HG03064 (cell line): Measurements from ENCODE around the gene AMOTL1.

Experiments used
- ATAC-seq: cut with Tn5 transposase; IDR thresholded peaks from one replicate; pipeline ENCODE4 v1.9.1; 2021; ENCODE audit warnings: low read depth; ENCODE audit not compliant: unreplicated experiment

Gene AMOTL1

DNA sequence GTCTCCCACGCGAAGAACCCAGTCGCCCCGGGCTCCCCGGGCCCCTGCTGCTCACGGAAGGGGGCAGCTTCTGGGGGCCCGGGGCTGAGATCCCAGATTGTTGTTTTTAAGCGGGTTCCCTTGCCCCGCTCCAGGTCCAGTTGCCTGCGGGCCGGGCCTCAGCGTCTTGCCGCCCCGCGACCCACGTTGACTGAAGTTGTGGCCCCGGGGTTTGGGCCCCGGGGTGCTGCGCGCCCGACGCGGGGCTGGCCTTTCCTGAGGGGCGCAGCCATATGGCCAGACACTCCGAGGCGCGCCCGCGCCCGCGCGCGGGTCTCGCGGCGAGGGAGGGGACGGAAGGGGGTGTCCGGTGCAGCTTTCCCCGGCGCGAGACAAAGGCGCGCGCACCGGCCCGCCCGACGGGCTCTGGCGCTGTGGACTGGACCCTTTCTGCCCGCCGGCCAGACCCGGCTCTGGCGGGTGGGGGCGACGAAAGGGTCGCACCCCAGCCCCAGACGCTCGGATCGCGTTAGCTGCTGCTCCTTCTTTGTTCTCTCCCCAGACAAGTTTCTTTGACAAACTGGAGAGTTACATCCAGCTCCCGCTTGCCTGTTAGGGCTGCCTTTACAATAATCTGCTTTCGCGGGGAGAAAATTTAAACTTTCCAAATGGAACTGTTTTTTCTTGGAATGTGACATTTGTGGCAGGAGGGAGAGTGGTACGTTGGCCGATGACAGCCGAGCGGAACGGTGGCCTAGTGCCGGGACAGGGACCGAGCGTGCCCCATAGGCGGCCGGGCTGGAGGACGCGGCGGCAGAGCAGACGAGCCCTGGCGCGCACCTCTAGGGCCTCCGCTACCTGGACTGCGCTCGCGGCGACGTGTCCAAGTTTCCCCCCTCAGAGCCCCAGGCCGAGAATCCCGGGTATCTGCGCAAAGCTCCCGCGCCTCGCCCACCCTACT is 716 bp downstream of the AMOTL1 start:
- ATAC-seq: no peak

DNA sequence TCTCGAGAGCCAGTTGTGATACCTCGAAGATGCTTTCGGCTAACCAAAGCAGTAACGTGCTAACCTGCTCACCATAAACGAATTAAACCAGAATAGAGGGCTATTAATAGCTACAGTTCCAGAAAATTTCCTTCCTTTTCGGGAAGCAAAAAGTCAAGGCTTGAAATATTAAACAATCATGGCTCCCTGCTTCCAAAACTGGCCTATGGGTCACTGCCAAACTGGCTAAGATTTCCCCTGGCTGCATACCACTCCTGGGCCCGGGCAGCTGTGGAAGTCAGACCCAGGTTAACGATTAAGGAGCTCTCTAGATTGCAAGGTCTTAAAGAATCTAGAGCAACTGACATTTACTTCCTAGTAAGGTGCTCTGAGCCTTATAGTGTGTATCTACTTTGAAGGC is 1.7 kb downstream of the AMOTL1 start:
- no peak for ATAC-seq

DNA sequence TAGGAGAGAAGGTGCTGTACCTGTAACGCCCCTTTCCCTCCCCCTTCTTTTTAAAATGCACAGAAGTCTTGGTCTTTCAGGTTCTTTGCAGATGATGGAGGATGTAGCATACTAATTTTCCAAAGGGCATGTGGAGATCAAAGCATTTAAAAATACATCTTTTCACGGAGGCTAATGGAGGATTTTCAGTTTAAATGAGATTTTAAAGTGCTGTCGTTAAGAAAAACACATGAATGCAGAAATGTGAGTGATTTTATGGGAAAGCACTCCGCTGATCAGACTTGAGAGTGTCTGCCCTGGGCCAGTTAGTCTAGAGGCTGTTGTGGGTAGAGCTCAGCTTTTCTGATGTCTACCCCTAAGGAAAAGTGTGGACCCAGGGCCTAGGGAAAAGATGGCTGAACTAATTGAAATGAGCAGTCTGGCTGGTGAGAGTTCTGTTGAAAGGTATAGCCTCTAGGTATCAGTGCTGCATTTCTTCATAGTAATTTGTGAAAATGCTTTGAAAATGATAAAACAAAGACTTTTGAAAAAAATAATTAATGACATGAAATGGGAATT is 2.5 kb downstream of the AMOTL1 start:
- no peak for ATAC-seq

DNA sequence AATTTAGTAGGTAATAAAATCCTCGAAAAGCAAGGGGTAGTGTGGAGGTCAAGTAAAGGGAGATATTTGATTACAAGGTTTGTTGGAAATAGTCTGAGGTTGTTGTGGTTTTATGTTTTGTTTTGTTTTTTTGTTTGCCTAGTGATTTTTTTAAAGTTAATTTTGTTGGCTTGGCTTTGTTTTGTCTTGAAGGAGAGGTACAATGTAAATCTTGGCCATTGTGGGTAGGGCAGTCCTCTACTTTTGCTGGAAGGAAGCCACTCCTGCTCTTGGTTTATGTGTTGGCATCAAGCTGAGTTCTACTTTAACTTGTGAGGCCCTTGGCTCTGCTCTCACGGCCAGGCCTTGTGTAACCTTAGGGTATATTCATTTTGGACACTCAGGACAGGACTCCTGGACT is 3.2 kb downstream of the AMOTL1 start:
- no peak for ATAC-seq

DNA sequence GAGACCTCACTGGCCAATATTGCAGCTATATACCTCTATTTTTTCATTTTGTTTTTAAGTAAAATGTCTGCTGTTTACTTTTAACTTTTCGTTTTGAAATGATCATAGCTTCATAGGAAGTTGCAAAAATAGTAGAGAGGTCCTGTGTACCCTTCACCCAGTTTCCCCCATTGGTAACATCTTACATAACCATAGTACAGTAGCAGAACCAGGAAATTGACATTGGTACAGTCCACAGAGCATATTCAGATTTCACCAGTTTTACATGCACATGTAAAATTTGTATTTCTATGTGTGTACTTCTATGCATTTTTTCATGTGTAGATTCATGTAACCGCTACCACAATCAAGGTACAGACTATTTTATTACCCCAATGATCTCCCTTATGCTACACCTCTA is 3.8 kb downstream of the AMOTL1 start:
- no peak for ATAC-seq

DNA sequence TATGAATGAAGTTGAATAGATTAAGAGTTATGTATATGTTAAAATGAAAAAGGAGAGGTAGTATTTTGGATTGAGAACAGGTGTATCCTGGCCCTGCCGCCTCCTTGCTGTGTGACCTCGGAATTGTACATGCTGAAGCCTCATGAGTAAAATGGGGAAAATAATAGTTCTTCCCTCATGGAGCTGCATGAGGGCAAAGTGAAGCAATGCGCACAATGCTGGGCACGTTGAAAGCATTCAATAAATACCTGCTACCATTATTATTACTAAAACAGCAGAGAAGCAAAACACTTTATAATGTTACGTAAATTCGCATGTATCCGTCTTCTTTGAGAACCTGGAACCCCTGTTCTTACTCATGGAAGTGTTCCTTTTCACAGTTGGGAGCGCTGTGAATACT is 5.7 kb downstream of the AMOTL1 start:
- ATAC-seq: no peak

DNA sequence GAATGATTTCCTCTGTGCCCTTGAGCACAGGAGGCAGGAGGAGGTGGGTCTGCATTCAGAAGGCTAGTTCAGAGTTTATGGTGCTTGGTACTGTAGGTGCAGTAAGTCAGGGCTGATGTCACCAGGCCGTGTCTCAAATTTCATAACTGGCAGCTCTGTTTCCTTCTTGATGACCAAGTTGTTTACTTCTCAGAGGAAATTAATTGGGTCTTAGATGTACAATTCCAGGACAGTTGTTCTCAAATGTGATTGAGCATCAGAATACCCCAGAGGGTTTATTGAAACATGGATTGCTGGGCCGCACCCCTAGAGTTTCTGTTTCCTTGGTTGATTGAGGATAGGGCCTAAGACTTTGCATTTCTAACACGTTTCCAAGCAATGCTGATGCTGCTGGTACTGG is 6.2 kb downstream of the AMOTL1 start:
- no peak for ATAC-seq

DNA sequence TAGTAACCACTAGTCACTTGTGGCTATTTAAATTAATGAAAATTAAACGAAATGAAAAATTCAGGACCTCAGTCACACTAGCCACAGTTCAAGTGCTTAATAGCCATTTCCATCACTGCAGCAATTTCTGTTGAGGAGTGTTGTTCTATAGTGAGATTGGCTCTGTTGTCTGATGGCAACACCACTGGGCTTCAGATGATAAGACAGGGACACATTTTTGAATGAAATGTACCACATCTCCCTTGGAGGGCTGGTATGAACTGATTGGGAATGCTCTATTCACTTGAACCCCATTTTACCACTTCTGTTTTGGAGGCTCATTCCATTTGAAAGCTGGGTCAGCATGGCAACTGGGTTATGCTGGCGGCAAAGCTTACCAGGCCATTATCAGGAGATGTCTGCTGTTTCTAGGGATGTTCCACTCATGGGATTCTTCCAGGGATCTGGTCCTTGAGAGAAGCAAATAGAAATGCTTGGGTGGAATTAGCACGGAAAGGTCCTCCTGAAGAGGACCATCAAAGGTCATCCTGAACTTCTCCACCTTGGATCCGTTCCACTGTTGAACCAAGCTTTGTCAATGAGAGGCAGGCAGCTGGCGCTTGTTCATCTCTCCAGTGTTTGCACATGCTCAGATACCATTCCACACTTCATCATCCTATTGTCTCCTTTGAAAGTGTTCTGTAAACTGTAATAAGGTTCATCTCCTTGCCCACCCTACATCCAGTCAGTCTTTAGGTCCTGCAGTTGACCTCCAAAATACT is 7.6 kb downstream of the AMOTL1 start:
- ATAC-seq: no peak

DNA sequence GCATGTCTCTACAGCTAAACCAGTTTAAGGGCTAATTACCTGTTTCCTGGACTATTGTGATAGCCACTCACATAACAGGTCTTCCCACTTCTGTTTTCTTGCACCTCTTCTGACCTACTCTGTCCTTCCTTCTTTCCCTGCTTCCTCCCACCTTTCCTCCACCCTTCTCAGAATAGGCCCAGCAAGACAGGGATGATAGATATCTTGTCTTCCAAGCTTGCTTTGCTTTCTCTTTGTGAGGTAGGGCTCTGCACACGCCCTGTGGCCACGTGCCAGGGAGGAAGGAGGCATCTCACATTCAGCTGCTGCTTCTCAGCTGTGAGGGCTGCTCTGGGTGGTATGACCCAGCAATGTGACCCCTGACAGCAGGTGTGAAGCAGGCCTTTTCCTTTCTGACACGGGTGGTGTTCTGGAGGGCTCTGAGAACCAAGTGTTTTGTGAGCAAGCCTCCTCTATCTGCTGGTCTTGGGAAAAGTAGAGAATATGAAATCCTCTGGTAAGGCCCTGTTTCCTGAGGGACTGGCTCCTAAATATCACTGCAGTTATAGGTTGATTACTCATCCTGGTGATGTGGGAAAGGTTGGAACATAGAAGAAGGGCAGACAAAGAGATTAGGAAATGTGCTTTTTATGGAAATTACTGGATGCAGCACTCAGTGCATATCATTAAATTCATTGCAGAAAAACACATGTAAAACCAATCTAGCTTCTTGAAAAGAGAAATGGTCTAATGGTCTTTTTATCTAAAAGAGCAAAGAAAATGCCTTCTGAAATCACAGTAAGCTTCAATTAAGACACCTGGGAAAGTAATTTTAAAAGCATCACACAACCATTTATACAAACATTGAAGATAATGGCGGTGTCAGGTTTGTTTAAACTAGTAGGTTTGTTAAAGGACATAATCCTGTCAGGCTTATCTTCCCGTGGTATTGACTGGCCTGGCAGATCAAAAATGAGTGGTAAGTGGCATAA is 8.5 kb downstream of the AMOTL1 start:
- ATAC-seq: no peak

DNA sequence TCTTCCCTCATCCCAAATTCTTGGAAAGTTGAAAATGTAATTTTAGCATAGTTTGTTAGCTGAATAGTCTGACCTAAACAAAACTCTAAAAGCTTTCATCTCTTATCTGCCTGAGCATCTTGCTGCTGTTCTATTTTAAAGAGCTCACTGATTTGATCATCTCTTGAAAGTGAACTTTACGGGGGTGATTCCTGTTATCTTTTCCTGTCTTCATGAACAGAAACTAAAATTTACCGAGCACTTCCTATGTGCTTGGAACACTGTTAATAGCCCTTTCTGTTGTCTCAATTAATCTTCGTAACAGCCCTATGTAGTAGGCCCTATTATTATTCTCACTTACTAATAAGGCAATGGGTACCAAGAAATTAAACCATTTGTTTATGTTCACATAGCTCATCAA is 12.3 kb downstream of the AMOTL1 start:
- ATAC-seq: no peak

DNA sequence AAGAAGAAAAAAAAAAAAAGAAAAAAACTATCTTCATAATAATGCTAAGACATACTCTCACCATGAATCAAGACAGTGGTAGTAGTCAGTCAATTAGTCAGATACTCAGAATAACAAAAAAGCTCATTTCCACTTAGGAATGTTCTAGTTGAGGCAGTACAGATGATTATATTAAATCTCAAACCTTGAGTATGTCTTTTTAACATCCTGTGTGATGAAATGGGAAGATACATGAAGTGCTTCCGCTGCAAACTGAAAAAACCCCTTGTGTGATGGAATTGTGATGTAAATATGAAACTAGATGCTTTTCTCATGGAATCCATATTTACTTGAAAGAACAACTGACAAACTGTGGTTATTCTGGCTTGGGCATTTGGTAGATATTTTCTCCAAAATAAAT is 13.7 kb downstream of the AMOTL1 start:
- no peak for ATAC-seq

DNA sequence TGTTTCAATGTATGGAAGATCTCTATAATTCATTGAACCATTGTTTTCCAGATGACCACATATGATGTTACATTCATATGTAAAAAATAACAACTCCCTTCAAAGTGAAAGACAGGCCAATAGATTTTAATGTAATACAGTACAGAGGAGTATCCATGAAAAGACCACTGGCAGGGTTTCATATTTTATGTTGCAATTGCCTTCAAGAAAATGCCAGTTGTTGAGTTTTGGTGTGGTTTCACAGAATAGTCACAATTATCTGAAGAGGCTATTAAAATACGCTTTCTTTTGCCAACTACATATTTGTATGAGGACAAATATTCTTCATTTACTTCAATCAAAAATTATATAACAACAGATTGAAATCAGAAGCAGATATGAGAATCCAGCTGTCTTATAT is 14.3 kb downstream of the AMOTL1 start:
- ATAC-seq: no peak

DNA sequence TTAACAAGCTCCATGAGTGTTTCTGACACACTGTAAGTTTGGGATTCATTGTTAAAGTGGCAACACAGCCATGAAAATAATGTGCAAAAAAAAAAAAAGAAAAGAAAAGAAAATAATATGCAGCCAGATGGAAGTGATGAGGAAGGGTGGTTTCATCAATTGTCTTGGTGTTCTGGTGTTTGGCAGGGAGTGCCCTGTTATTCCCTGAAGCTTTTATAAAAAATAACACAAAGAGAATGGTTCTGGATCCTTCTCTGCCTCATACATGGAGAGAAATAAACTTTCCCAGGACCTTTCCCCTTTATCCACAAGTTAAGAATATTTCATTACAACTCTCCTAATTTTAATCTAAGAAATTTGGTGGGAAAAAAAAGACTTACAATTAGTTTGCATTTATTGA is 16.7 kb downstream of the AMOTL1 start:
- no peak for ATAC-seq

DNA sequence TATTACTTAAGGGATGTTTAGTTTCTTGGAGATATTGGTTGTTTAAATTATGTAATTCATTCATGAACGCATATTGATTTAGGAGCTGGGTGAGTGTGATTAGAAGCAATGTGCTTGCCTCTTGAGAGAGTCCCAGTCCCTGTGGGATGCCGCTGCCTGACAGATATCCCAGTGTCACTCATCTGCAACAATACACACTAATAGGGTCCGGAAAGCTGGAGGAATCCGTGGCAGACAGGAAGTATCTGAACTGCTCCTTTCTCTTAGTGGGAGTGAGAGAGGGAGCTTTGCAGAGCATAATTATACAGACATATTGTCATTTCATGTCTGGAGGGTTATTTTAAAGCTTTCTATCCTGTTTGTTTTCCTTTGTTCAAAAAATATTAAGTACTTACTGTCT is 17.4 kb downstream of the AMOTL1 start:
- no peak for ATAC-seq

DNA sequence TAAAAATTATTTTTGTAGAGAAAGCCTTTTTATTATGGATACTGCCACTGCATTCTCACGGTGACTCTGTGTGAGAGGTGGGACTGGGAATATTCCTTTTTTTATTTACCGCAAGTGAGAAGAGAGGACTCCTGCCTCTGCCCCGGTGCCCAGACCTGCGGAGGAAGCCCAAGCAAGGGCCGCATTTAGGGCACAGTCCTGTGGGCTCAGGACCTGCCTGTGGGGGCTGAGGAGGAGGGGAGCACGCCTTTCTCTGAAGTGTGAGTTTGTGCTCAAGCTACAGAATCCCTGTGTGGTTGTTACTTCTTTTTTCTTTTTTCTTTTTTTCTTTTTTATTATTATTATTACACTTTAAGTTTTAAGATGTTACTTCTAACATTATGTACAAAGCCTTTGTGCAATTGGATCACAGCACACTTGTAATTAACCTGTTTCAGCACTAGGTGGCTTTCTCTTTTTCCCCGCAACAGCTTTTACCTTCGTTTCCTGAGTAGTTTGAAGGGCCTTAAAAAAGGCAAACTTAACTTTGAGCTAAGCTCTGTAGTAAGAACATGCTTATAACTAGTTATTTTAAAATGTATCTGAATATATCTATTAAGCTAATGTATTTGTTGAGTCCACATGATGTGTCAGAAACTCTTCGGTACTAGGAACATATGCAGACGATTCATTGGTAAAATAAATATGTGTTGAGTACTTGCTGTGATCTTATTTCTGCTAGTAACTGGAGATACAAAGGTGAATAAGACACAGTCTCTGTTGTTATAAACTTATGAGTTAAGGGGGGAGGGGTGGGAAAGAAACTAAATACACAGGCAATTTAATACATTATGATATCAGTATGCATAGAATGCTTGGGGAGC is 18.3 kb downstream of the AMOTL1 start:
- ATAC-seq: no peak

DNA sequence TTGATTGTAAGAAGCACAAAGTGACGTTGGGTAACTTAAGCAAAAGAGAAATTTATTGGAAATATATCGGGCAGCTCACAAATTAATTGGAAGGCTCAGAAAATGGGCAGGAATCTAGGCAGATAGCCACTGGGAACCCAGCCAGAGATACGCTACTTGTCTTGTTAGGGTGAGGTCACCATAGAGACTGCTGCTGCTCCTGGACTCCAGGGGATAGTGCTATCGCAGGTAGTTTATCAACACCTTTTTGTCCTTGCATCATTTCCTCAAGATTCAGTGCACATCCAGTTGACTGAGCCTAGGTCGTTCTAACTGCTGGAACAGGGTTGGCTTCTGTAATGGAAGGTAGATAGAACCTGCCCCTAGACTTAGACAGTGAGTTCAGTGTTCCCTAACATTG is 19.6 kb downstream of the AMOTL1 start:
- no peak for ATAC-seq

DNA sequence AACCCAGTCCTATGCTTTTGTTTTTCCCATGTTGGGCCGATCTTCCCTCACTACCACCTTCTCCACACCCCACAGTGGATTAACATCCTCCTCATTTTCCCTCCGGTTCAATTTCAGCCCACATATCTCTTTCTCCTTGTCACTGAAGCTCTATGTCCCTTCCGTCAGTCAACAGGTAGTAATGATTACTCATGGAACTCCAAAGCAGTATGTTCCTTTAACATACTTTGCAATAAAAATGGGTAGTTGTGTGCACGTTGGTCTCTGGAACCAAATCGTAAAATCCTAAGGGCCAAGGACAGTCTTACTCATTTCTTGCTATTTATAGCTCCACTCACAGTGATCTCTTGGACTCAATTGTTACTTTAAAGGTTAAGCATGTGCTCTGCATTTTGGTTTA is 20.2 kb downstream of the AMOTL1 start:
- no peak for ATAC-seq

DNA sequence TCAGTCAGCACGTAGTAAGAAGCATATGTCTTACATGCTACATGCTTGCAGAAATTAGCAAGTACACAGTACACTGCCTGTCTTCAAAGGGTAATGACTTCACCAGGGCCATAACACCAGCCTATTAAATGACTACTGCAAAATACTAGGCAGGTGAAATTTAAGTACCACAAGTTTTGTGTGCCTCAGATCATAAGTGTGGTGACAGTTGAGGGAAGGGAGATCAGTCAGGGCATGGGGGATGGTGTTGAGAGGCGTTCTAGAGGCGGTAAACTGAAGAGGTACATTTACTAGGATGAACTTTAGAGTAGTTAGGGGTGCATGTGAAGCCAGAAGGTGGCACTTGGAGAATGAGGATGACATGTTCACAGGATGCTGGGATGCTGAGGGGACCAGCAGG is 22.0 kb downstream of the AMOTL1 start:
- no peak for ATAC-seq

DNA sequence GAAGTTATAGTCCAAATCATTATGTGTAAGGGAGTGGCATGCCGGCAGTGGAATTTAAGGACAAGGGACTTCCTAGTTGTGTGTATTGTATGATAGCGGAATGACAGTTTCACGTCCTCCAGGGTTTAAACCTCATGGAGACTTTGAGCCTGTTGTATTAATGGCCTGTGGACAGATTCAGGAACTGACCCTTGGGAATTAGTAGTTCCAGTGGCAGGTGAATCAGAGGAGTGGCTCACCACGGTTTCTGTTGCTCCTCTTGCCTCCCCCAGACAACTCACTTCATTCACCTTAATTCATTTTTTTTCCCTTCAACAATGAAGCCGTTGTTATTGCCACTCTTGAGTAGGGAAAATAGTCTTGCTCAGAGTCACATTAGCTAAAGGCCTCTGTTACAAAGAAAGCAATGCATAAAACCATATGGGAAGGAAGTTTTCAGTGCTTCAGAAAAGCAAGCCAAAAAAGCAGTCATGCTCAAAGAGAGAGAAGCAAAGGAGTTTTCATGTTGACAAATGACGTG is 22.6 kb downstream of the AMOTL1 start:
- no peak for ATAC-seq
